Esophagus muscularis mucosa (tissue), 4 donors: ENCODE data around the gene KRT71.

Source experiments
- CTCF ChIP-seq, 3 experiments: fragments of 200-600 bp in 2 of 3; fragments of 450-650 bp in 1 of 3; sonication (generic) in 2 of 3; IDR thresholded peaks; one replicate each; pipeline ENCODE4 v1.5.1; 2017 to 2019; ENCODE audit warnings: antibody characterized with exemption in 3 of 3, mild to moderate bottlenecking in 2 of 3, moderate library complexity in 1 of 3
- EP300 ChIP-seq: sonication (generic); formaldehyde crosslinking; IDR thresholded peaks from one replicate; pipeline ENCODE4 v1.6.1; 2017; ENCODE audit warnings: antibody characterized with exemption
- POLR2A ChIP-seq: fragments of 450-650 bp; IDR thresholded peaks from one replicate; pipeline ENCODE4 v1.6.1; 2017; ENCODE audit warnings: antibody characterized with exemption, moderate library complexity, mild to moderate bottlenecking, low read depth
- POLR2AphosphoS5 ChIP-seq, 2 donors: sonication (generic); formaldehyde crosslinking; IDR thresholded peaks; one replicate each; pipeline ENCODE4 v1.6.1; 2017; ENCODE audit warnings: antibody characterized with exemption in 2 of 2

- TF ChIP-seq CTCF (IDR thresholded peaks at IDR 0.05) (no peak), EP300 (no peak), POLR2AphosphoS5 (IDR thresholded peaks at IDR 0.05) (no peak), POLR2A (no peak)
Measured at GRCh38 chr12:52564582-52564981, 11.6 kb upstream of the KRT71 start.
